ENCODE data around the gene IL24.

- TF ChIP-seq CTCF (IDR thresholded peaks at IDR 0.05) (no peak), POLR2AphosphoS5 (IDR thresholded peaks at IDR 0.05) (no peak), EP300 (IDR thresholded peaks at IDR 0.05) (no peak)
Measured at GRCh38 chr1:206868264-206868663, 29.0 kb upstream of the IL24 start.

Data from upper lobe of left lung (tissue), 4 donors.